ENCODE data around the gene SEMA5B.
A peak's percentile ranks its signal among the peaks of the same experiment; 100 is the strongest.

Gene SEMA5B

GRCh38 chr3:123054931-123055330, 27.4 kb upstream of the SEMA5B start:
- no peak for DNase-seq (ENCODE audit: low spot score)

GRCh38 chr3:123054109-123054778, 26.7 kb upstream of the SEMA5B start:
- no peak for DNase-seq (ENCODE audit: low spot score)

DNA sequence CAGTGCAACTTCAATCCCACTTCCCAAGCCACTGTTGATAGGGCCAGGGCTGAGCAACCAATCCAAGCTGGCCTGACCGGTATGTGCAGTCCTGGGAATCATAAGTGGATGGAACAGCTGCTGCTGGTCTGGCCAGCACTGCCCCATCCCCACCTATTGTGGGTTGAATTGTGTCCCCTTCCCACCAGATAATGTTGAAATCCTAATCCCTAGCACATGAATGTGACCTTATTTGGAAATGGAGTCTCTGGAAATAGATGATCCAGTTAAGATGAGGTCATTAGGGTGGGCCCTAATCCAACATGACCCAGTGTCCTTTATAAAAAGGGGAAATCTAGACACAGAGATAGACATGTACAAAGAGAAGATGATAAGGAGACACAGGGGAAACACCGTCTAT, 25.5 kb upstream of the SEMA5B start:
- no peak for DNase-seq (ENCODE audit: low spot score)

DNA sequence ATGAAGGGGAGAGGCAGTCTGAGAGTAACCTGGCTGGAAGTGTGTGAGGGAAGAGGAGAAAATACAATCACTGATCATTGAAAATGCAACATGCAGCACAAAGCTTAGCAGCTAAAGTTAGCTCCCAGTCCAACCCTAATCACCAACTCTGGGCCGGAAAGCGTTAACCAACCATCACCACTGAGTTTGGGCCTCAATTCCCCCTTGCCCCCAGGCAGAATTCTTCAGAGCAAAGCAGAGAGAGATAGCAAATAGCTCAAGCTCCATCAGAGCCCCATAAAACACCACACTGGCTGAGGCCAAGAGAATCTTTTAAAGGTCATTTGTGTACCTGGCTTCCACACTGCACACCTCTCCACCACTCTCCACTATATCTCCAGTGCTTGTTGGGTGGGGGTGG, 23.1 kb upstream of the SEMA5B start:
- DNase-seq (ENCODE audit: low spot score), result no peak

GRCh38 chr3:123048480-123049237, 21.1 kb upstream of the SEMA5B start:
- no peak for DNase-seq (ENCODE audit: low spot score)

DNA sequence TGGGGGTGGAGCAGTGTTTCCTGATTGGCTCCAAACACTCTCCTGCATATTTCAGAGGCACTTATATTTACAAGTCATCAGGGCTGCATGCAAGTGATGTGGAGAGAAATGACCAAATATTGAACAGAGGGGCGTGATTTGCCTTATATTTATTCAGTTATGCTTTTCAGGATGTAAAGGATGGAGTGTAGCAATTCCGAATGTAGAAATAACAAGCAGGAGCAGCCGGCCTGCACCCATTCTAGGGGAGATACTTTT, 19.4 kb upstream of the SEMA5B start:
- no peak for DNase-seq (ENCODE audit: low spot score)

GRCh38 chr3:123046262-123047061, 18.9 kb upstream of the SEMA5B start:
- DNase-seq (ENCODE audit: low spot score), result no peak

DNA sequence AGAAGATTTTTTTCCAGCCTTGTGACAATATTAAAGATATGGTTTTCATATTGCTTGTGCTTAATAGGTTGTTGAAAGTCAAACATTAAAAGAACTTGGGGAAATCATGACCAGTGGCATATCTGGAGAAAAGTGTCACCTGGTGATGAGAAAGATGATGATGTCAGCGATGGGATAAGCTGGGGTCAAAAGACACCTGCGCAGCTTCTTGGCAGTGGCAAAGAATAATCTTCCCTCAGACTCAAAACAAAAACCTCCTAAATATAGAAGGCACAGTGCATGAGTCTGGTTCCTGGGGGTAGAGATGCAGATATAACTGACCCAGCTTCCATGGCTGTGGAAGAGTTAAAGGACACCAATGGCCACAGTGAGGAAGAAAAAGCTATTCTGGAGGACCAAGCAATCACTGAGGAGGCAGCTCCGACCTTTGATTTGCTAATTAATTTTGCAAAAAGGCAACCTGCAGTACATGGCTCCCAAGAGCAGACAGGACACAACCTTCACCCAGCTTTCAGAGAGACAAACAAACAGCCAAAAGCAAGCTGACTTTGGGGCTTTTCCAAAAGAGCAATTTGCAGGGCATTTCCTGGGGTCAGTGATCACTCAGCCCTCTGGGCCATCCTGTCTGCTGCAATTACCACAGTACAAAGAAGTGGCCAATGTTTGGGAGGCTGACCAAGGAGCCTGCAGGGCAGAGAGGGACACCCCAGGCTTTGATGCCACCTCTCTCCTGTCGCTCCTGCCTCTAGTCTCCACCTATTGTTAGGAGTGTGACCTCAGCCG, 17.6 kb upstream of the SEMA5B start:
- no peak for DNase-seq (ENCODE audit: low spot score)

DNA sequence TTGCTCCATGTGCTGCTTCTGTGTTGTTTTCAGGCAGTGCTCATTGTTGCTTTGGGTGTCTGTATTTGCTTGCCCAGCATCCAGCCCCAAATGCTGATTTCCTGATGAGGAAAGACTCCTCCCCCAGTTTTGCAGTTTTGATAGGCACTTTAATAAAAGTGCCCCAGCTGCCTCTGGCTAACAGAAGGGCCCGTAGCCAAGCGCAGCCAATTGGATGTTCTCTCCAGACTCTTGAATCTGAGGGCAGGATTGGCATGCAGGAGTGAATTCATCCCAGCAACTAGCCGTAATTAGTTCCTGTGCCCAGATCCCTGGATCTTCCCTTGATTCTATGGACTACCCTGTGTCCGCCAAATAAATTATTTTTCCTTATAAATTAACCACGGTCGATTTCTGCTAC, 14.8 kb upstream of the SEMA5B start:
- DNase-seq (ENCODE audit: low spot score), result no peak

- no peak for DNase-seq (ENCODE audit: low spot score)
These were observed 11.6 kb upstream of the SEMA5B start for GRCh38 chr3:123039178-123039577.

GRCh38 chr3:123038751-123039150, 11.2 kb upstream of the SEMA5B start:
- DNase-seq (ENCODE audit: low spot score), result no peak

DNA sequence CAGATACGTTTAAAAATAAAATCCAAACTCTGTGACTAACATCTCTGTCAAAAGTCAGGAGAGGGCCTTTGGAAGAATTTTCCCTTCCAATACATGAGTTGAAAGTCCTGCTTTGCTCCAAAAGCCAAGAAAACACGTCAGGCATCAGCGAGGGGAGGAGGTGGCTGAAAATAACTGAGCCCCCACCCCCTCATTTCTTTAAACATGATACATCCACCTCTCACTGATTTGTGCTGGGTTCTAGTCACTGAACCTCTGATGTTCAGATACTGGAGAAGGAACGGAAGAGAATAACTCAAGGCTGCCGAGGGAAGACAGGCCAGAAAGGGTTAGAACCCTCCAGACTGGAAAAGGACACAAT, 9.4 kb upstream of the SEMA5B start:
- no peak for DNase-seq (ENCODE audit: low spot score)

DNA sequence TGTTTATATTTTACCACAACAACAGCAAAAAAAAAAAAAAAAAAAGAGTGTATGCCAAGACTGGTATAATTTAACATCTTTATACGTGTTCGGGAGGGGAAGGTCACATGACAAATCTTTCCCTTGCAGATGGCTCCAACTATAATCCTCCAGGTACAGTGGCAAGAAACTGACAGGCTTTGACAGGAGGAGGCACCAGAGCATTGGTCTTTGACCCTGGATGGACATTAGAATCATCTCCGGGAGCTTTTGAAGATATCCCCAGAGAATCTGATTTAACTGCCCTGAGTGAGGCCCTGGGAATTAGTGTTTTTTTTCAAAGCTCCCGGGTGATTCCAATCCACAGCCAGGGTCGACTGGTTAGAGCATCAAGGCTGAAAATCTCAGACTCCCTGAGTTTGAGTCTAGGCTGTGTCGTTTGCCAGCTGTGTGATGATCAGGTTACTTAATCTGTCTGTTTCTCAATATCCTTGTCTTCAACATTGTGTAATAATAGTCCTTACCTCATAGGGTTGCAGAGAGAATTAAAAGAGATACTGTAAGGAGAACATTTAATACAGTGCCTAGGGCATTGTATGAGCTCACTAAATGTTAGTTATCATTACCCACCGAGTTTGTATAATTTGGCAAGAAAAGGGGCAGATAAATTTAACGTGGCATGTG, 8.9 kb upstream of the SEMA5B start:
- DNase-seq (ENCODE audit: low spot score), result no peak

- DNase-seq (ENCODE audit: low spot score), result no peak
These were observed 7.4 kb upstream of the SEMA5B start for GRCh38 chr3:123034996-123035395.

- no peak for DNase-seq (ENCODE audit: low spot score)
These were observed 6.6 kb upstream of the SEMA5B start for GRCh38 chr3:123034120-123034519.

DNA sequence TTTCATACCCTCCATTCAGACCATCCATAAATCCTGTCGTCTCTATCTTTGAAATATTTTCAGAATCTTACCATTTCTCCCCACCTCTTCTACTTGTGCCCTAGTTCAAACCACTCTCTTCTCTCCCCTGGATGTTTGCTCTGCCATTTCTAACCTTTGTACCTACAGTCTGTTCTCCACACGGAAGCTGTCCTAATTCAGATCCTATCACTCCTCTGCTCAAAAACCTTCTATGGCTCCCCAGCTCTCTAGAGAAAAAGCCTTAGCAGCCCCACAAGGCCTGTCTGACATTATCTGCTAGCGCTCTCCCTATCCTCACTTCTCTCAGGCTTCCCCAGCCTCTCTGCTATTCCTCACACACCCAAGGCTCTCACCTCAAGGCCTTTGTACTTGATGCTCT, 4.5 kb upstream of the SEMA5B start:
- DNase-seq (ENCODE audit: low spot score), result no peak

DNA sequence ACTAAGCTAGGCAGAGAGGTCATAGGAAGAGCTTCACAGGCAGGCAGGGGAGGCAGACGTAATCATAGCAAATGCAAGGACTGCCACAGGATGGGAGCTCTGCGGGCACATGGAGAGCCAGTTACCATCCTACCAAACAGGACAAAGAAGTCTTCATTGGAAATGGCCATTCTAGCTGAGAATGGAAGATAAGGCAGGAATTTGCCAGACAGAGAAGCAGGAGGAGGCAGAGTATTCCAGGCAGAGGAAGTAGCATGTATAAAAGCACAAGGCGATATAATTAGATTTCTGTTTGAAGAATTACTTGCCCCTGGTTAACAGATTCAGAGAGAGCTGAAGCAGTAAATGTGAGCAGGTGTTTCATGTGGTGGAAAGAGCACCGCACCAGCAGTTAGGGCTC, 3.5 kb upstream of the SEMA5B start:
- DNase-seq (ENCODE audit: low spot score), result no peak

DNA sequence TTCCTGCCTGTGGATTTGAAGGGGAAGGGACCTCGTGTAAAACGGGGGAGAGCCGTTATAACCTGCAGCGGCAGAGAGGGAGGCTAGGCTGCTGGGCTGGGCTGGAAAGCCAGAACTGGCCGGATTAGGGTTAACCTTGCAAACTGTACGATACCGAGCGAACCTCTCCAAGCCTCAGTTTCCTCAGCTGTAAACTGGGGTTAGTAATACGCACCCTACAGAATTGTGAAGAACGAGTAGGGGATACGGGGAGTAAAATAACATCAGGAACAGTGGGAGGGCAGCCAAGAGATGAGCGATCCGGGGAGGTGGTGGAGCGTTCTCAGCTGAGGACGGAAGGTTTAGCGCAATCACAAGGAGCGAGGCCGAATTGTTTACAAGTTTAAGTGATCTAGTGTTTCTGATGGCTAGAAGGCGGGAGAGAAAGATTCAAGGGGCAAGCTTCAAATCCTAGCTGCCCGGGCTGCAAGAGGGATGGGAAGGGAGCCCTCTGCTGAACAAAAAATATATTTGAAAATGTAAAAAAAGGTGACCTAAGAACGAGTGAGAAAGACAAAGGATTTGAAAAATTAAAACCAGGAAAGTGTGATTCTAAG, 768 bp upstream of the SEMA5B start:
- no peak for DNase-seq (ENCODE audit: low spot score)

DNA sequence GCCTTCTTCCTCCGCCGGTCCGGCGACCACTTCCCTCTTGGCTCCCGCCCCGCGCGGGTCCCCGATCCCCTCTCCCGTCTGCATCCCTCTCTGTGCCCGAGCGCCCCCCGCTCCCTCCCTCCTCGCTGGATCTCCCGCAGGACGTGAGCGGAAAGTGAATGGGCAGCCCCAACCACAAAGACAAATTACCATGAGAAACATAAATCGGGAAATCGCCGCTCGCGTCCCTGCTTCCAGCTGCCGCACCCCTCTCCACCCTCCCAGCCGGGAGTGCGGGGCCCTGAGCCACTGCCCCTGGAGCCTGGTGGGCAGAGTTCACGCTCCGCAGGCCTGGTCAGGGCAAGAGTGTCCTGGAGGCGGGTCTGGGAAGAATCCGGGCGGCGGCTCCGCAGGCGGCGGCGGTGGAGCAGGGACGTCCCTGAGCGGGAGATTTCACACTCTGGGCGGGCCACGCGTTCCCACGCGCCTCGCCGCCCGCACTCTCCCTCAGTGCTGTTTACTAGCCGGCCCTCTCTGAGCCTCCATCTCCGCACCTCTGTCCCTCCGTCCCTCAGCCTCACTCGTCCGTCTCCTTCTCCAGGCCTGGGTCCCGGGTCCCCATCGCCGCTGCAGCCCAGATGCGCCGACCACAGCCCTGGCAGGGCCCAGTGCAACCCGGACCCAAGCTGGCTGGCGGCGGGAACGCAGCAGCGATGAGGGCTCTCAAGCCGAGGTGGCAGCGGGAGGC, 835 bp downstream of the SEMA5B start:
- peak; percentile 77 for DNase-seq (ENCODE audit: low spot score)

DNA sequence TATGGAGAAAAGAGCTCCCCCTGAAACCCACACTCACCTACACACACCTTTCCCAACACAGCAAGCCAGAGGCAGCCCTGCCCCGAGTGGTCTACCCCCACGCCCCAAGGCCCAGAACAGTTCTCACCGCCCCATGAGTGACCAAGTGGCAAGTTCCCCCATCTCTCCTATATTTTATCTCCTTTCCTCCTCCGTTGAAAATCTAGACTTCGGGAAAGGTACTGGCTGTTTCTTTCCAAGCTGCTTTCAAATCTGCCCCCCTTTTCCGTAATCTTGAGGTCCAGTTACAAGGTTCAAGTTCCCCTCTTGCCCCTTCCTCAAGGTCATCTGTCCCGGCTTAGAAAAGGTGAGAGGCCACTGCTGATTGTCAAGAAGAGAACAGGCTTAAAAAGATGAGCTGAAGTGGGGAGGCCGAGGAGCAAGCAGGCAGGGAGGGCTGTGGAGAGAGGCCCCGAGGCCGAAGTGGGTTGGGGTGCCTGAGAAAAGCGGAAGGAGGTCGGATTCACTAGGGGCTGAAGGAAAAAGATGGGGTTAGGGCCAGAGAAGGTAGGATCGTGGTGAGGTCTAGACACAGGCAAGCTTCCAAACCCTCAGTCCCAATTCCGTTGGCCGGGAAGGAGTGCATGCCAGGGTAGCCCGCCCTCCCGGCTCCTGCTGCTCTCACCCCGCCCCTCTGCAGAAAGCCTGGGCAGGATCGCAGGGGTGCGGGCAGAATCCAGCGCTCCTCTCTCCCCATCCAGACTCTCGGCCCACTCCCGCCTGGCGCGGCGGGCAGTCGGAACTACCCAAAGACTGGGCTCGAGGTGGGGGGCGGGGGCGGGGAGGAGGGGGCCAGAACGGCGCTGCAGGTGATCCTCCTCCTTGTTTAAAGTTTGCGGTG, 1.7 kb downstream of the SEMA5B start:
- DNase-seq (ENCODE audit: low spot score), result no peak

Data from left forelimb (tissue), 1 donor.